Sigmoid colon (tissue), 4 donors: ENCODE data around the gene KIF19.

Source experiments
- CTCF ChIP-seq, 4 experiments: fragments of 450-650 bp in 3 of 4; fragments of 200-600 bp in 1 of 4; IDR thresholded peaks; one replicate each; pipeline ENCODE4 v1.5.1; 2016 to 2019; ENCODE audit warnings: antibody characterized with exemption in 4 of 4, mild to moderate bottlenecking in 3 of 4, moderate library complexity in 2 of 4
- POLR2A ChIP-seq, 2 donors: fragments of 450-650 bp; IDR thresholded peaks; one replicate each; pipeline ENCODE4 v1.6.1; 2016; ENCODE audit warnings: antibody characterized with exemption in 2 of 2, mild to moderate bottlenecking in 2 of 2, moderate library complexity in 2 of 2
- POLR2AphosphoS5 ChIP-seq, 4 donors: sonication (generic); formaldehyde crosslinking; IDR thresholded peaks; one replicate each; pipeline ENCODE4 v1.6.1; 2017; ENCODE audit warnings: antibody characterized with exemption in 4 of 4

GRCh38 chr17:74356646-74357465 is 30.8 kb downstream of the KIF19 start:
- TF ChIP-seq POLR2A (IDR thresholded peaks at IDR 0.05) (no peak), POLR2AphosphoS5 (IDR thresholded peaks at IDR 0.05) (no peak), CTCF (IDR thresholded peaks at IDR 0.05) (no peak)
